ENCODE results near the gene HIPK2. TPM values are rescaled to one million over a fixed set of nuclear protein-coding genes. Genes with fewer than 3 reads are reported as not detected.

The HIPK2 gene
- total RNA-seq, 1 experiment from 2014 or later: 35.2 TPM

DNA sequence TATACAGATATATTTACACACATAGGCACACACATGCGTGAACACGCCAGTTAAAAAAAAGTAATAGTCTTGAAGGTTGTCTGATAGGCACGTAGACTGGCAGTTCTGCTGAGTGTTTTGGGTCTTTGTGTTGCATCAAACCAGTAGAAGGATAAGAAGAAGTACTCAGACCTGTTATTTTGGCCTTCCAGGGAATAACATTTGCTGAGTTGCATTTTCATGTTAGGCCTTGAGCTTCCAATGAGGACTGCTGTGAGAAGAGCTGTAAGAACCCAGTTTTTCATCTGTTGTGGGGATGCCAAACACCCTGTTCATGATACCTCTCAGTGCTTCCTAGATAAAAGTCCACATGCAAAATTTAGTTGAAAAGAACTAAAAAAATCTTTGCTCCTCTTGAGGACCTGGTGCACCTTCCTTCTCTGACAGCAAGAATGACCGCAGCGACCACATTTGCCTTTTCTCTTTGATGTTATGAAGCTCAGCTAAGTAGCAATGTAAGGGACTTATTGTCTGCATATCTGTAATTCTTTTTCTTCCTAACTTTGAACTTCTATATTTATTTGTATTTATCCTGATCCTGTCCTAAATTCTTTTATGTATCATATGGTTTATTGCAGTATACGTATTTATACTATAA, 27.2 kb downstream of the HIPK2 start:
- Histone ChIP-seq H3K27ac (no peak overlapping the region), H2AFZ (no peak overlapping the region), H3K9me3 (ENCODE audit: insufficient read depth, low read depth) (no peaks in the 10 kb centered on the region), H3K4me2 (no peak overlapping the region), H3K36me3 (ENCODE audit: low read depth) (no peaks in the 10 kb centered on the region), H3K27me3 (ENCODE audit: insufficient read depth, low read depth) (no peaks in the 10 kb centered on the region), H3K79me2 (ENCODE audit: low read depth) (no peaks in the 10 kb centered on the region), H3K4me1 (replicated peaks; ENCODE audit: insufficient read depth) (no peaks in the 10 kb centered on the region), H3K4me3 (no peak overlapping the region), H3F3A (ENCODE audit: insufficient read depth, low read depth) (no peaks in the 10 kb centered on the region), H4K20me1 (ENCODE audit: insufficient read depth) (0 out of 2 replicates have a peak, but pooled peaks cover 8% of the 10 kb centered on the region), H3K9me2 (ENCODE audit: insufficient read depth) (no peaks in the 10 kb centered on the region)
- ChIA-PET CTCF (no interaction called here), POLR2A (ENCODE audit: unreplicated experiment) (no interaction called here)
- DNase-seq: no peak
- intact Hi-C loops (cut with micrococcal nuclease; ENCODE audit: unreplicated experiment): no loop called here
- no peak for TF ChIP-seq EZH2 (IDR thresholded peaks at IDR 0.05; ENCODE audit: low read depth)
- TF ChIP-seq, protein P1, sequence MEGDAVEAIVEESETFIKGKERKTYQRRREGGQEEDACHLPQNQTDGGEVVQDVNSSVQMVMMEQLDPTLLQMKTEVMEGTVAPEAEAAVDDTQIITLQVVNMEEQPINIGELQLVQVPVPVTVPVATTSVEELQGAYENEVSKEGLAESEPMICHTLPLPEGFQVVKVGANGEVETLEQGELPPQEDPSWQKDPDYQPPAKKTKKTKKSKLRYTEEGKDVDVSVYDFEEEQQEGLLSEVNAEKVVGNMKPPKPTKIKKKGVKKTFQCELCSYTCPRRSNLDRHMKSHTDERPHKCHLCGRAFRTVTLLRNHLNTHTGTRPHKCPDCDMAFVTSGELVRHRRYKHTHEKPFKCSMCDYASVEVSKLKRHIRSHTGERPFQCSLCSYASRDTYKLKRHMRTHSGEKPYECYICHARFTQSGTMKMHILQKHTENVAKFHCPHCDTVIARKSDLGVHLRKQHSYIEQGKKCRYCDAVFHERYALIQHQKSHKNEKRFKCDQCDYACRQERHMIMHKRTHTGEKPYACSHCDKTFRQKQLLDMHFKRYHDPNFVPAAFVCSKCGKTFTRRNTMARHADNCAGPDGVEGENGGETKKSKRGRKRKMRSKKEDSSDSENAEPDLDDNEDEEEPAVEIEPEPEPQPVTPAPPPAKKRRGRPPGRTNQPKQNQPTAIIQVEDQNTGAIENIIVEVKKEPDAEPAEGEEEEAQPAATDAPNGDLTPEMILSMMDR (conservative IDR thresholded peaks at IDR 0.05): no peak
- BruUV-seq (replicated peaks): no TSS peak

DNA sequence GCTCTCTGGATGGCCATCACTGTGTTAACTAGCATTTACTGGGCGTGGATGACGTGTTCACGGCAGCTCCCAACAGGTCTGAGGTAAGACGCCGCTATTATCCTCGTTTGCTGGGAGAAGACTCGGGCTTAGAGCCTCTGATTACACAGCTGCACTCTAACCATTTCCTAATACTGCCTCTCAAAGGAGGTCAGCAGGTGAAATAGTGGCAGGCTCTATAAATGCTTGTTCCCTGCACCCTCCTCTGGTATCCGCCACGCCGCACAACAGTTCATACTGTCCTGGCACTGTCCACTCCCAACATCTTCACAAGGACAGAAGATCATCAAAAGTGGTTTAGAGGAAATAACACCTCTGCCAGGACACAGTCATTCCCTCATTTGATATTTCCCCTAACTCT, 28.3 kb downstream of the HIPK2 start:
- intact Hi-C loops (cut with micrococcal nuclease; ENCODE audit: unreplicated experiment): no loop called here
- 0 out of 2 replicates have a peak, but pooled peaks cover 8% of the 10 kb centered on the region for H4K20me1 ChIP-seq (ENCODE audit: insufficient read depth)
- H3K79me2 ChIP-seq (ENCODE audit: low read depth): no peaks in the 10 kb centered on the region
- H2AFZ ChIP-seq: no peak overlapping the region
- no TSS peak for BruUV-seq (replicated peaks)
- H3K27ac ChIP-seq: no peak overlapping the region
- H3K4me1 ChIP-seq (replicated peaks; ENCODE audit: insufficient read depth): no peaks in the 10 kb centered on the region
- H3K36me3 ChIP-seq (ENCODE audit: low read depth): no peaks in the 10 kb centered on the region
- H3K27me3 ChIP-seq (ENCODE audit: insufficient read depth, low read depth): no peaks in the 10 kb centered on the region
- TF ChIP-seq, protein P1 (conservative IDR thresholded peaks at IDR 0.05): no peak
- TF ChIP-seq EZH2 (IDR thresholded peaks at IDR 0.05; ENCODE audit: low read depth): no peak
- no peak overlapping the region for H3K4me3 ChIP-seq
- ChIA-PET POLR2A (ENCODE audit: unreplicated experiment) (interaction anchor here (0.5 kb wide), 1 partner anchor 122 kb away, joined by 3 read pairs; no protein-coding TSS in a partner anchor), CTCF (no interaction called here)
- H3F3A ChIP-seq (ENCODE audit: insufficient read depth, low read depth): no peaks in the 10 kb centered on the region
- no peak for DNase-seq
- H3K9me3 ChIP-seq (ENCODE audit: insufficient read depth, low read depth): no peaks in the 10 kb centered on the region
- no peak overlapping the region for H3K4me2 ChIP-seq
- no peaks in the 10 kb centered on the region for H3K9me2 ChIP-seq (ENCODE audit: insufficient read depth)

DNA sequence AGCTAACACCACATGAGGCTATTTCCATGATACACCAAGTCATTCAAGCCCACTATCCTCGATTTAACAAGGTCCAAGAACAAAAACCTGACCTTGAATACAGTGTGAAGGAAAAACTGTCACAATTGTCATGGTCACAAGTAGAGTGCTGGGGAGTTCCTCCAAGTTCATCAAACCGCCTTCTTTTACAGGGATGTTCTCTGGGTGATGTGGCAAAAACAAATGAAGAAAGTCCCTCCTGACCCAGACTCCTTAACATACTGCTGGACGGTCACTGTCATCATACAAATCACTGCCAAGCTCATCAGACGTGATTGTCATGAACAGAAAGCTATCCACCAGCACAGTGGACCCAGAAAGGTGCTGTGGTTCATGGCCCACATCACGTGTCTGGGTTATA, 28.9 kb downstream of the HIPK2 start:
- Histone ChIP-seq H3K27me3 (ENCODE audit: insufficient read depth, low read depth) (no peaks in the 10 kb centered on the region), H3K4me2 (no peak overlapping the region), H3K79me2 (ENCODE audit: low read depth) (no peaks in the 10 kb centered on the region), H3K4me1 (replicated peaks; ENCODE audit: insufficient read depth) (no peaks in the 10 kb centered on the region), H3K9me3 (ENCODE audit: insufficient read depth, low read depth) (no peaks in the 10 kb centered on the region), H3K36me3 (ENCODE audit: low read depth) (no peaks in the 10 kb centered on the region), H4K20me1 (ENCODE audit: insufficient read depth) (0 out of 2 replicates have a peak, but pooled peaks cover 8% of the 10 kb centered on the region), H2AFZ (no peak overlapping the region), H3K4me3 (no peak overlapping the region), H3K9me2 (ENCODE audit: insufficient read depth) (no peaks in the 10 kb centered on the region), H3F3A (ENCODE audit: insufficient read depth, low read depth) (no peaks in the 10 kb centered on the region), H3K27ac (no peak overlapping the region)
- intact Hi-C loops (cut with micrococcal nuclease; ENCODE audit: unreplicated experiment): no loop called here
- POLR2A ChIA-PET (ENCODE audit: unreplicated experiment): interaction anchor here (0.5 kb wide), 1 partner anchor 122 kb away, joined by 3 read pairs; no protein-coding TSS in a partner anchor
- CTCF ChIA-PET: no interaction called here
- no peak for DNase-seq
- no TSS peak for BruUV-seq (replicated peaks)
- TF ChIP-seq EZH2 (IDR thresholded peaks at IDR 0.05; ENCODE audit: low read depth): no peak
- TF ChIP-seq, protein P1 (conservative IDR thresholded peaks at IDR 0.05): no peak
